DMS53 treated with DMSO at 0.1 percent for 48 hours (cell line): ENCODE data around the gene CST4.
A peak's percentile ranks its signal among the peaks of the same experiment; 100 is the strongest.
"Not testable (repeated sequence)": the region's sequence is repeated elsewhere in the genome, so short reads cannot be mapped to it uniquely, and the experiment has no call there.

ENCODE experiments used
- DNase-seq: peaks from one replicate; lab custom pipeline; 2025; ENCODE audit not compliant: unreplicated experiment; lab: John Stamatoyannopoulos, UW

Gene CST4

GRCh38 chr20:23688684-23689398 lies at the start of gene CST4:
Gene CST4, minus strand, starts transcription at chr20:23689038. Its CDS starts 69 bp downstream, at chr20:23688969.
- not testable (repeated sequence) for DNase-seq

DNA sequence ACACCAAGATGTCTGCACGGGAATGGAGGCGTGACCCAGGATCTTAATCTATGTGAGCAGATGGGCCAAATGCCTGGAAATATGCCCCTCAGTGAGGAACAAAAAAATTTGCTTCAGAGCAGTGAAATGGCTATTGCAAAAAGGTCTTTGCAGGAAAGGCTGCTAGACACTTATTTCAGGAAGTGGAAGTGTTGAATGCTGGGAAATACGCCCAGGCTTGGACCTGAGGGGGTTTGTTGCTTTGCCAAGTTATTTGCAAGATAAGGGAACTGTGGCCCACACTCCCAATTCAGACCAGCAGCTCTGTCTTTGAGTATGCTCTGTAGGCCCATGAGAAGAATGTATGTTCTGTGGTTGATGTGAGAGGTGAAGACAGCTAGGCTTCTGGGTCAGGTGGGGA lies 46.6 kb upstream of the CST4 start:
- not testable (repeated sequence) for DNase-seq

GRCh38 chr20:23734949-23735348 lies 46.1 kb upstream of the CST4 start:
- DNase-seq, result not testable (repeated sequence)

DNA sequence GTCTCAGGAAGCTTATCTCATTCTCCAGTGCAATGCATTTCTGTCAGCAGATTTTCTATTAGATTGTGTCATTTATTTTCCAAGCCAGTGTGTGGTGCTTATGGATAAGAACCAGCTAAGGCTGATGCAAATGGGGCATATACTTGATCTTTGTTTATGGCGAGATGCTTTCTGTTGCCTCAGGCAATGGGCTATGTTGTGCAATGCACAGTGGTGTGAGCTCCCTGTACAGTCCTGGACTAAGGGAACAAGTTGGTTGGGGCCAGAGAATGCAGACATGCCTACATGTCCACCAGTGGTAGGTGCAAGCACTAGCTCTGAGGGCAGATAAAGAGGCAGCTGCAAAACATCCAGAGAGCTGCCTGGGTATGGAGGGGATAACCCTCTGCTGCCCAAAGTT lies 45.6 kb upstream of the CST4 start:
- DNase-seq, result not testable (repeated sequence)

DNA sequence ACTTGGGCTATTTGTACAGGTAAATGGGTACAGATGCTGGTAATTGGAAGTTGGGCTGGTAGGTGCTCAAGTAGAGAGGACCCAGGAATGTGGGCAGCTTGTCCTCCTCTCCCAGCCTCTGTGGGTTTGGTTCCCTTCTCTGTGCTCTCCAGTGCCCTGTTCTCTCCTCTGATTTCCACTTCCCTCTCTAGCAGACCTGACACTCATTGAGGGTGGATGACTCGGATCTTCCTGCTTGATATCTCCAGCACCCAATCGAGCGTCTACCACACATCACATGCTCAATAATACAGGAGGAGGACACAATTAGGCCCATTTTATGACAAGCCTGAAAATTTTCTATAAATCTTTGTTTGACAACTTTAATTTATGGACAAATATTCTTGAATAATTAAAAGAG lies 38.2 kb upstream of the CST4 start:
- DNase-seq, result no peak

- no peak for DNase-seq
Observed at GRCh38 chr20:23725102-23725501, 36.3 kb upstream of the CST4 start.

GRCh38 chr20:23723659-23724307 lies 34.9 kb upstream of the CST4 start:
- DNase-seq, result peak; percentile 4

DNA sequence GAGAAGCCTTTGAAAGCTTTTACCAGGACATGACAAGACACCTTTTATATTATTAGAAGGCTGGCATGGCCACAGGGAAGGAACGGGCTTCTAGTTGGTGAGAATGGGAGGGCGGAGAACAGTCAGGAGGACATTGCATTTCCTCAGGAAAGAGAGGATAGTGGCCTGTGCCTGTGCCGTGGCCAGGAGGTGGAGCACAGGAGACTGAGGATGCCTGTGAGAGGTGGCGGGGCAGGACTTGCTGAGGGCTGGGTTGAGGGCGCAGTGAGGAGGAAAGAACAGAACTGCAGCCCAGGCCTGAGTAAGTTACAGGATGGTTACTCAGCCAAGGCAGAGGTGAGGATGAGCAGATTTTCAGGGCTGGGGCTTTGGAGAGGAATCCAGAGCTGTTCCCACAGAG lies 34.0 kb upstream of the CST4 start:
- DNase-seq, result not testable (repeated sequence)

GRCh38 chr20:23721962-23722361 lies 33.1 kb upstream of the CST4 start:
- DNase-seq, result no peak

GRCh38 chr20:23719351-23719750 lies 30.5 kb upstream of the CST4 start:
- DNase-seq, result not testable (repeated sequence)

- DNase-seq, result not testable (repeated sequence)
Observed at GRCh38 chr20:23711778-23712177, 22.9 kb upstream of the CST4 start.

- no peak for DNase-seq
Observed at GRCh38 chr20:23710771-23711170, 21.9 kb upstream of the CST4 start.

DNA sequence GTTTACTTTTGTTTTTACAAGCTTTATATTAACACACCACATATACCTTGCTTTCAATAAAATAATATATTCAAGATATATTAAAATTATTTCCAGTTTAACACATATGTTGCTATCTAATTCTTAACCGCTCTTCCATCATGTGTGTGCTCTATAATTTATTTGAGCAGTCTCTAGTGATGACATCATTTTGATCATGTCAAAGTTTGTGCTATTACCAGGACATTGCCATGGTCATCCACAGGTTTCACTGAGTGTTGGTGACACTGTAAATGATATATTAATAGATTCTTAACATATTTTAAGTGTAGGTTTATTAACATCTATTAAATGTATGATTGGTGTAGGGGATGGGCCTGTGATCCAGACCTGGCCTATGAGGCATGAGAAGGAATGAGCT lies 17.1 kb upstream of the CST4 start:
- no peak for DNase-seq

- DNase-seq, result no peak
Observed at GRCh38 chr20:23702021-23702420, 13.2 kb upstream of the CST4 start.

DNA sequence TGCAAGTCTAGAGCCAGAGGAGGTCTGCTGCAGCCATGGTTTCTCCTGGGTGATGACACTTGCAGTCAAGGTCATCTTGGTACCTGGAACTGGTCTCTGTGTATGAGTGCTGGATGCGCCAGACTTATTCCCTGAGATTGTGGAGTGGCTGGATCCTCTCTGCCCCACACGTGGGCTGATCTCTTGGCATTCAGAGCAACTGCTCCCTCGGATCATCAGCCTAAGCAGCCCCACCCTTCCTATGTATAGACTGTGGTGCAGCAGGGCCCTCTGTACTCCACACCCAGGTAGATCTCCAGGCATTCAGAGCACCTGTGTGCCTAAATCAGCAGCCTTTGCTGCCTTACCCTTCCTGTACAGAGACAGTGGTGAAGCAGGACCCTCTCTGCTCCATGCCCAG lies 12.1 kb upstream of the CST4 start:
- no peak for DNase-seq

- no peak for DNase-seq
Observed at GRCh38 chr20:23697947-23698346, 9.1 kb upstream of the CST4 start.

DNA sequence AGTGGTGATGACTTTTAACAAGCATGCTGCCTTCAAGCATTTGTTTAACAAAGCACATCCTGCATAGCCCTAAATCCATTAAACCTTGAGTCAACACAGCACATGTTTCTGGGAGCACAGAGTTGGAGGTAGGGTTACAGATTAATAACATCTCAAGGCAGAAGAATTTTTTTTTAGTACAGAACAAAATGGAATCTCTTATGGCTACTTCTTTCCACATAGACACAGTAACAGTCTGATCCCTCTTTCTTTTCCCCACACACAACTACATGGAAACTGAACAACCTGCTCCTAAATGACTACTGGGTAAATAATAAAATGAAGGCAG lies 6.2 kb upstream of the CST4 start:
- DNase-seq, result peak; percentile 19

DNA sequence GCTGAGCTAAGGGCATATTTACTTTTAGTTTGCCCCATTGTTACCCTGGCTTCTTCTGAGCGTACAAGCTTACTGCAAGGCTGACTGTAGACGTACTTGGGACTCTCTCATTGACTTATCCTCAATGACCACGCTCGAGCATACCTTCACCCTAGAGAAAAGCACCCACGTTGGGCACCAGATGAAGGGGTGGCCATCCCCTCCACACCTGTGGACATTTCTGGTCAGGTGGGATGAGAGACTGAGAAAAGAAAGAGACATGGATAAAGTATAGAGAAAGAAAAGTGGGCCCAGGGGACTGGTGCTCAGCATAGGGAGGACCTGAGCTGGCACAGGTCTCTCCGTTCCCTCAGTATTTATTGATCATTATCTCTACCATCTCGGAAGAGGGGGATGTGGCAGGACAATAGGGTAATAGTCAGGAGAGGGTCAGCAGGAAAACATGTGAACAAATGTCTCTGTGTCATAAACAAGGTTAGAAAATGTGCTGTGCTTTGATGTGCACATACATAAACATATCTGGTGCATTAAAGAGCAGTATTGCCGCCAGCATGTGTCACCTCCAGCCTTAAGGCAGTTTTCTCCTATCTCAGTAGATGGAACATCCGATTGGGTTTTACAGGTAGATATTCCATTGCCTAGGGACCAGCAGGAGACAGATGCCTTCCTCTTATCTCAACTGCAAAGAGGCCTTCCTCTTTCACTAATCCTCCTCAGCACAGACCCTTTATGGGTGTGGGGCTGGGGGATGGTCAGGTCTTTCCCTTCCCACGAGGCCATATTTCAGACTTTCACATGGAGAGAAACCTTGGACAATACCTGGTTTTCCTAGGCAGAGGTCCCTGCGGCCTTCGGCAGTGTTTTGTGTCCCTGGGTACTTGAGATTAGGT lies 5.6 kb upstream of the CST4 start:
- not testable (repeated sequence) for DNase-seq

GRCh38 chr20:23692725-23693619 lies 4.1 kb upstream of the CST4 start:
- not testable (repeated sequence) for DNase-seq

- DNase-seq, result no peak
Observed at GRCh38 chr20:23691675-23692074, 2.8 kb upstream of the CST4 start.

GRCh38 chr20:23690581-23690980 lies 1.7 kb upstream of the CST4 start:
- DNase-seq, result no peak
